Measurements from ENCODE around the gene STON1. TPM values are rescaled to one million over a fixed set of nuclear protein-coding genes. Genes with fewer than 3 reads are reported as not detected.

Gene STON1
- total and polyA plus RNA-seq, 3 donors from 2014 or later: 3.8 to 5.7 (median 5.1) TPM

DNA sequence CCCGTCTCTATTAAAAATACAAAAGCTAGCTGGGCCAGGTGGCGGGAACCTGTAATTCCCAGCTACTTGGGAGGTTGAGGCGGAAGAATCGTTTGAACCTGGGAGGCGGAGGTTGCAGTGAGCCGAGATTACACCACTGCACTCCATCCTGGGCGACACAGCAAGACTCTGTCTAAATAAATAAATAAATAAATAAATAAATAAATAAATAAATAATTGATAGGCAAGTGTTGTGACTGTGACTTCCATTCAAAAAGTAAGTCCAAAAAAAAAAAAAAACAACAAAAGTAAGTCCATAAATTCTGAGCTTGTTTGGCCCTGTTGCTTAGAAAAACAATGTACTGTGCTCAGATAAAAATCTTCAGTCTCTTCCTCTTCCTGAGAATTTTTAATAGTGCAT lies 2.2 kb downstream of the STON1 start:
- no peak overlapping the region for H3K27ac ChIP-seq

DNA sequence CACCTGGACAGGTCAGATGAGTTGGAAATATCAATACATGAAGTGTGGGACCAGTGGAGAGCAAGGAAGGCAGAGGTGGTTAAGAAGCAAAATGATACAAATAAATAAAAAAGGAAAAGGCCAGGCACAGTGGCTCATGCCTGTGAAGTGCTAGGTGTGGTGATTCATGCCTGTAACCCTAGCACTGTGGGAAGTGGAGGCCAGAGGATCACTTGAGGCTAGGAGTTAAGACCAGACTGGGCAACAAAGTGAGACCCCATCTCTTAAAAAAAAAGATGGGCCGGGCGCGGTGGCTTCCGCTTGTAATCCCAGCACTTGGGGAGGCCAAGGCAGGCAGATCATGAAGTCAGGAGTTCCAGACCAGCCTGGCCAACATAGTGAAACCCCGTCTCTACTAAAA lies 2.9 kb downstream of the STON1 start:
- no peak for DNase-seq
- Histone ChIP-seq H3K9me3 (no peaks in the 10 kb centered on the region), H3K4me1 (no peaks in the 10 kb centered on the region), H3K4me3 (no peak overlapping the region), H3K27ac (no peak overlapping the region), H3K36me3 (ENCODE audit: low read depth, missing control alignments) (no peaks in the 10 kb centered on the region), H3K27me3 (no peaks in the 10 kb centered on the region)
- intact Hi-C loops (cut with DNase I; ENCODE audit: low total_unique reads): no loop called here
- 95 to 97% methylated on average over 5 of the region's 5 CpGs for WGBS, 2 donors
- TF ChIP-seq POLR2A (IDR thresholded peaks at IDR 0.05): no peak

More for the DNA sequence above, 2.2 kb downstream of the STON1 start:
- H3K4me1 ChIP-seq: no peaks in the 10 kb centered on the region
- no peak overlapping the region for H3K4me3 ChIP-seq
- H3K27me3 ChIP-seq: no peaks in the 10 kb centered on the region
- WGBS, 2 donors: 85 to 90% methylated on average over 6 to 7 of the region's 7 CpGs
- no peak for TF ChIP-seq POLR2A (IDR thresholded peaks at IDR 0.05)
- TF ChIP-seq, protein P1, sequence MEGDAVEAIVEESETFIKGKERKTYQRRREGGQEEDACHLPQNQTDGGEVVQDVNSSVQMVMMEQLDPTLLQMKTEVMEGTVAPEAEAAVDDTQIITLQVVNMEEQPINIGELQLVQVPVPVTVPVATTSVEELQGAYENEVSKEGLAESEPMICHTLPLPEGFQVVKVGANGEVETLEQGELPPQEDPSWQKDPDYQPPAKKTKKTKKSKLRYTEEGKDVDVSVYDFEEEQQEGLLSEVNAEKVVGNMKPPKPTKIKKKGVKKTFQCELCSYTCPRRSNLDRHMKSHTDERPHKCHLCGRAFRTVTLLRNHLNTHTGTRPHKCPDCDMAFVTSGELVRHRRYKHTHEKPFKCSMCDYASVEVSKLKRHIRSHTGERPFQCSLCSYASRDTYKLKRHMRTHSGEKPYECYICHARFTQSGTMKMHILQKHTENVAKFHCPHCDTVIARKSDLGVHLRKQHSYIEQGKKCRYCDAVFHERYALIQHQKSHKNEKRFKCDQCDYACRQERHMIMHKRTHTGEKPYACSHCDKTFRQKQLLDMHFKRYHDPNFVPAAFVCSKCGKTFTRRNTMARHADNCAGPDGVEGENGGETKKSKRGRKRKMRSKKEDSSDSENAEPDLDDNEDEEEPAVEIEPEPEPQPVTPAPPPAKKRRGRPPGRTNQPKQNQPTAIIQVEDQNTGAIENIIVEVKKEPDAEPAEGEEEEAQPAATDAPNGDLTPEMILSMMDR (IDR thresholded peaks at IDR 0.05): no peak
- DNase-seq: no peak
- no peaks in the 10 kb centered on the region for H3K36me3 ChIP-seq (ENCODE audit: low read depth, missing control alignments)
- no peaks in the 10 kb centered on the region for H3K9me3 ChIP-seq
- intact Hi-C loops (cut with DNase I; ENCODE audit: low total_unique reads): no loop called here

DNA sequence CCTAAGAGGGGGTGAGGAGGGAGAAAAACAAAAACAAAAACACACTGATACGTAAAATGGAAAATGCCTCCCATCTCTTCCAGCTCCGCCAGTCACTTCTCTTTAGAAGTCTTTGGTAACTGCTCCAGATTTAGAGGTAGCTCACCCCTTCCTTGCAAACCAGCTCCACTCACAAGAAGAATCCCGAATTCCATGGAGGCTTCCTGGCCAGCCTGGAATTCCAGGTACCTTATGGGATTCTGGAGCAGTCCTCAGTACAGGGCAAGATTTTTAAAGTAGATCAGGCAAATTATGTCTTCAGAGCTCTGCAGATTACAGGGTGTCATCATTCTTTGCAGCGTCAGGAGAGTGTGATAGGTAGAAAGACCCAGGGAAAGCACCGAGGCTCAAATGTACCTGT lies 4.8 kb downstream of the STON1 start:
- intact Hi-C loops (cut with DNase I; ENCODE audit: low total_unique reads): no loop called here
- H3K27me3 ChIP-seq: no peaks in the 10 kb centered on the region
- H3K9me3 ChIP-seq: no peaks in the 10 kb centered on the region
- TF ChIP-seq POLR2A (IDR thresholded peaks at IDR 0.05): no peak
- TF ChIP-seq, protein P1 (IDR thresholded peaks at IDR 0.05): no peak
- no peak for DNase-seq
- no peaks in the 10 kb centered on the region for H3K36me3 ChIP-seq (ENCODE audit: low read depth, missing control alignments)
- no peak overlapping the region for H3K27ac ChIP-seq
- H3K4me3 ChIP-seq: no peak overlapping the region
- H3K4me1 ChIP-seq: no peaks in the 10 kb centered on the region
- WGBS, 2 donors: 90 to 95% methylated on average over 5 of the region's 5 CpGs

- no peak for DNase-seq
- Histone ChIP-seq H3K4me1 (no peaks in the 10 kb centered on the region), H3K9me3 (no peaks in the 10 kb centered on the region), H3K27ac (no peak overlapping the region), H3K36me3 (ENCODE audit: low read depth, missing control alignments) (no peaks in the 10 kb centered on the region), H3K27me3 (no peaks in the 10 kb centered on the region), H3K4me3 (no peak overlapping the region)
- intact Hi-C loops (cut with DNase I; ENCODE audit: low total_unique reads): no loop called here
- no peak for TF ChIP-seq POLR2A (IDR thresholded peaks at IDR 0.05)
- TF ChIP-seq, protein P1 (IDR thresholded peaks at IDR 0.05): no peak
- WGBS, 2 donors: 90 to 95% methylated on average over 7 of the region's 7 CpGs
These were observed 10.4 kb downstream of the STON1 start for GRCh38 chr2:48540237-48540935.

DNA sequence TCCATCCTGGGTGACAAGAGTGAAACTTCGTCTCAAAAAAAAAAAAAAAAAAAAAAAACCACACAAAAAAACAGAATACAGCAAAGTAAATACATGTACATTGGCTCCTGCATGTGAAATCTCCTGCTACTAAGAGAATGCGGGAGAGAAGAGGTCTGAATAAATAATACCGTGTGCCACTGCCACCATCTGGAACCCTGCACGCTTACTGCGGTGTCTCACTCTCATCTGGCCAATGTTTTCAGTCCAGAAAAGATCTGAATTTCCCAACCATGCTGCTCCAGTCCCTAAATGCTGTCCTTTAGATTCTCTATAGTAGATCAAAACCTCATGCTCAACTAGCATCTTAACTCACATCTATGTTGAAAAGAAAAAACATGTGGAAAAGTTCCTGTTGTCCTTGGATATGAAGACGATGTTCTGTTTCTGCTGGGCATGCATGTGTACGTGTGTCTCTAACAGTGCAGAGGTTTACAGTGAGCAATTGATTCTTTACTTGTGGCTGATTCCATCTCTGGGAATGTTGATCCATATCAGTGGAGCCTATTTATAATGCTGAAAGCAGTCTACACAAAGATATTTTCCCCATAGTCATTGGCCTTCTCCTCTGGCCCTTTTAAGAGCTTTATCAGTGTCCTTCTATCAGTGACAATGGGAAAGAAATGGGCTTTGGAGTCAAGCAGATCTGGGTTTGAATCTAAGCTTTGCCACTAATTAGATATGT lies 11.9 kb downstream of the STON1 start:
- Histone ChIP-seq H3K36me3 (ENCODE audit: low read depth, missing control alignments) (no peaks in the 10 kb centered on the region), H3K27me3 (no peaks in the 10 kb centered on the region), H3K9me3 (no peaks in the 10 kb centered on the region), H3K27ac (no peak overlapping the region), H3K4me1 (no peaks in the 10 kb centered on the region), H3K4me3 (no peak overlapping the region)
- intact Hi-C loops (cut with DNase I; ENCODE audit: low total_unique reads): no loop called here
- 60 to 63% methylated on average over 7 of the region's 7 CpGs for WGBS, 2 donors
- TF ChIP-seq, protein P1 (IDR thresholded peaks at IDR 0.05): no peak
- TF ChIP-seq POLR2A (IDR thresholded peaks at IDR 0.05): no peak
- no peak for DNase-seq

All from testis (tissue), 3 donors.